ENCODE results near the gene SURF1.
"Not testable (repeated sequence)": the region's sequence is repeated elsewhere in the genome, so short reads cannot be mapped to it uniquely, and the experiment has no call there.

GRCh38 chr9:133329306-133330156 is 26.8 kb downstream of the SURF1 start:
- peak; percentile 33 to 61 (median 54) for TF ChIP-seq CTCF (IDR thresholded peaks at IDR 0.05)
- not testable (repeated sequence) for TF ChIP-seq POLR2A, EP300 (IDR thresholded peaks at IDR 0.05)

Data from tibial nerve (tissue), 4 donors.